GM18505 (cell line): ENCODE data around the gene FNTB.

ENCODE experiments used
- ATAC-seq: cut with Tn5 transposase; IDR thresholded peaks from one replicate; pipeline ENCODE4 v1.9.1; 2021; ENCODE audit not compliant: unreplicated experiment
- POLR2A ChIP-seq: IDR thresholded peaks from 4 replicates; pipeline ENCODE4 v1.6.1; 2011; ENCODE audit warnings: borderline replicate concordance; ENCODE audit not compliant: insufficient read depth, insufficient read length; ENCODE audit errors: extremely low read depth

Gene FNTB

GRCh38 chr14:65102441-65103149 is 115.9 kb downstream of the FNTB start, which contains the start of gene MAX:
TSS of gene MAX (minus strand) at chr14:65102517. CDS start at chr14:65102339, 178 bp downstream.
- ATAC-seq = peak; percentile 78
- peak; percentile 75 for TF ChIP-seq POLR2A

DNA sequence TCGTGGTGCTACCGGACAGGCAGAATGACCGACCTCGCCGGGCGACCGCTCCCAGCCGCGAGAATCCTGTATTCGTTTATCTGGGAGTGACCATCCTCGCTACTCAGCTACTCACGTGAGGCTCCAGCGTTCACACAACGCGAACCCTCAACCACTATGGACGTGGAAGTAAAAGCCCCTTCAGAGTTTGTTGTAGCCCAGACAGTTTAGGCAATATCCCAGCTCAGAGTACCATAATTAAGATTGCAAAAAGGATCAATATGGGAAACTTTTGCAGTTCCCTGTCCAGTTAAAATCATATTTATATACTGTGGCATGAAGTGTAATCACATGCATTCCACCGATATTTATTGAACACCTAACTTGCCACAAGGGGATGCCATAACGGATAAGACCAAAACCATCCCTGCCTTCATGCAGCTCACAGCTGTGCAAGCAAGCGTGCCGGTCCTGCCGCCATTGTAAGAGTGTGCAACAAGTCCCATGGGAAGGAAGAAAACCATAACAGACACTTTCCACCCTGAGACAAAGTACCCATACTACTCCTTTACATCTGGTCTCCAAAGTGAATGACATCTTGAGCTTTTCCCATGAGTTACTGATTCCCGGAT is 116.6 kb downstream of the FNTB start:
- no peak for TF ChIP-seq POLR2A
- ATAC-seq = no peak

GRCh38 chr14:65104791-65105190 is 118.1 kb downstream of the FNTB start:
- no peak for TF ChIP-seq POLR2A
- no peak for ATAC-seq

- no peak for ATAC-seq
Measured at GRCh38 chr14:65106316-65106715, 119.6 kb downstream of the FNTB start.

GRCh38 chr14:65106736-65107135 is 120.0 kb downstream of the FNTB start:
- no peak for TF ChIP-seq POLR2A
- ATAC-seq = no peak

More at GRCh38 chr14:65106316-65106715, 119.6 kb downstream of the FNTB start:
- TF ChIP-seq POLR2A = no peak

- TF ChIP-seq POLR2A = no peak
- no peak for ATAC-seq
Measured at GRCh38 chr14:65107200-65107599, 120.5 kb downstream of the FNTB start.

DNA sequence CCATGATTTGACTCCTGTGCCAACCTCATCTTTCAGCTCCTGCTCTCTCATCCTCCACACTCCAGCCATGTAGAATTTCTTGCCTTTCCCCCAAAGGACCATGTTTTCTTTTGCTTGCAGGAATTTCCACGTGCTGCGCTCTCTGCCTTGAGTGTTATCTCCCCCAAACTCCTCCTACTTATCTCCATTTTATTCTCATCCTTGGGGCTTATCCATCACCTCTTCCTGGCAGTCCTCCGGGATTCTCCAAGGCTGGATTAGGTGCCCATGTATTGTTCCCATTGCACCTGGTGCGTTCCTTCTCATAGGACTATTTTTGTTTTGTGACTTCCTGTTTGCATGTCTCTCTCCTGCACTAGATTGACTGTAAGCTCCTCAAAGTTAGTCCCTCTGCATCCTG is 122.7 kb downstream of the FNTB start:
- TF ChIP-seq POLR2A = no peak
- ATAC-seq = no peak

DNA sequence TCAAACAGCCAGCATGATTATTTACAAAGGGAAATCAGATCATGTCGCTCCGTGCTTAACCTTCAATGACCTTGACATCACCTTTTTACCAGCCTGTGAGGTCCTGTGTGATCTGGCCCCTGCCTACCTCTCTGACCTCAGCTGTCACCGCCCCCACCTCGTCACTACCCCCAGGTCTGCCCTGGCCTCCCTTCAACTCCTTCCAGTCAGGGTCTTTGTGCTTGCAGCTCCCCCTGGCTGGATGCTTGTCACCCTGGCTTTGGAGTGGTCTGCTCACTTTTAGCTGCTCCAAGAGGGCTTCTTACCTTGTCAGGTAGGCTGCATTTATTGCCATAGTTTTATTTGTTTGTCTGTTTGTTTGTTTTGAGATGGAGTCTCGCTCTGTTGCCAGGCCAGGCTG is 123.8 kb downstream of the FNTB start:
- no peak for TF ChIP-seq POLR2A
- ATAC-seq = no peak
